Activated CD8-positive, alpha-beta T cell treated with anti-CD3 and anti-CD28 coated beads for 36 hours (primary cell): ENCODE results near the gene METTL24. TPM values are rescaled to one million over a fixed set of nuclear protein-coding genes. Genes with fewer than 3 reads are reported as not detected.

Experiments used
- ATAC-seq: fragments of 200-7000 bp; cut with Tn5 transposase; one replicate; pipeline ENCODE4 v1.10.0; 2021; ENCODE audit warnings: mild to moderate bottlenecking, moderate library complexity
- CTCF ChIA-PET: fragments of 350-600 bp; sonication (Branson Sonifier 250); formaldehyde crosslinking; loops from one replicate; lab custom pipeline; 2021; ENCODE audit warnings: antibody characterized with exemption; lab: Charles Lee
- POLR2A ChIA-PET: fragments of 350-600 bp; sonication (Branson Sonifier 250); formaldehyde crosslinking; loops from one replicate; lab custom pipeline; 2021; ENCODE audit warnings: antibody characterized with exemption; lab: Charles Lee
- DNase-seq: peaks from one replicate; pipeline ENCODE4 v3.0.0-alpha.2; 2020
- H3K27ac Mint-ChIP-seq: one replicate; pipeline ENCODE4 v1.8.0; 2021; ENCODE audit warnings: mild to moderate bottlenecking, mixed read lengths
- H3K27me3 Mint-ChIP-seq: one replicate; pipeline ENCODE4 v1.8.0; 2021; ENCODE audit warnings: mixed read lengths
- H3K36me3 Mint-ChIP-seq: one replicate; pipeline ENCODE4 v1.8.0; 2021; ENCODE audit warnings: low read depth, mixed read lengths
- H3K4me1 Mint-ChIP-seq: one replicate; pipeline ENCODE4 v1.8.0; 2021; ENCODE audit warnings: low read depth, mixed read lengths
- H3K4me3 Mint-ChIP-seq: one replicate; pipeline ENCODE4 v1.8.0; 2021; ENCODE audit warnings: mild to moderate bottlenecking, moderate library complexity, mixed read lengths
- H3K9me3 Mint-ChIP-seq: one replicate; pipeline ENCODE4 v1.8.0; 2021; ENCODE audit warnings: mixed read lengths
- CTCF ChIP-seq: fragments of 200-600 bp; IDR thresholded peaks from one replicate; pipeline ENCODE4 v1.8.0; 2022; ENCODE audit warnings: antibody characterized with exemption, mild to moderate bottlenecking
- intact Hi-C: fragments of 100-400 bp; cut with micrococcal nuclease; formaldehyde crosslinking; loops from one replicate; pipeline ENCODE4 v1.10.0; 2022
- total RNA-seq, 2 experiments: library from RNA; stranded (reverse); gene quantifications; one replicate each; pipeline ENCODE4 v1.2.3, GENCODE V29; 2021

The METTL24 gene
- total RNA-seq, 2 experiments from 2014 or later, result not detected

DNA sequence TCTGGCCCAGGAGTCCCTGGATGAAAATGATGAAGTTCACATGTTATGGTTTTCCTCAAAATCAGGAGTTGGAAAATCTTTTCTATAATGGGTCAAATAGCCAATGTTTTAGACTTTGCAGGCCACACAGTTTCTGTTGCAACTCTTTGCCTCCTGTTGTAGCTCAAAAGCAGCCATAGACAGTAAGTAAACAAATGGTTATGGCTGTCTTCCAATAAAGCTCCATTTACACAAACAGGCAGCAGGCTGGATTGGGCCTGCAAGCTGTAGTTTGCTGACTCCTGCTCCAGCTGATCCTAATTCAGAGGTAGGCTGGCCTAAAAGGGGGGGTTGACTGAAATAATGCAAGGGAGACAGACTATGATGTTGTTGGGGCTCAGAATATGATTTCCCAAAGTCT is 33.0 kb downstream of the METTL24 start:
- no peak overlapping the region for H3K4me3 Mint-ChIP-seq
- TF ChIP-seq CTCF, result no peak

DNA sequence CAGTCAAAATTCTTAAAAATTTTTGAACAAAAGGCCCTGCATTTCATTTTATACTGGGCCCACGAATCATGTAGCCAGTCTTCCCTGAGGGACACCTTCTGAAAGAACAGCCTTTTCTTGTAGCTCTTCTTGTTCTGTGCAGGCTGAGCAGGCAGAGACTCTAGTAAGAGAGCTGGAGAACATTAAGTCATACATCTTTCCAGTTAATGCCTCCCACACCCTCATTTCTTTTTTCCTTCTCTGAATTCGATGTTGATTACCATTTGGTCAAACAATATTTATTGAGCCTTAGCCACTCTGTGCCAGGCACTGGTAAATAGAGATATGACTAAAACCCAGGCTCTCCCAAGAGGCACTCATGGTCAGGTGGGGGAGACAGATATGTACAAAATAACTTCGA is 33.6 kb downstream of the METTL24 start:
- H3K27me3 Mint-ChIP-seq, result no peaks in the 10 kb centered on the region
- no peaks in the 10 kb centered on the region for H3K9me3 Mint-ChIP-seq
- ChIA-PET POLR2A (no interaction called here), CTCF (no interaction called here)
- H3K4me3 Mint-ChIP-seq, result no peak overlapping the region
- H3K4me1 Mint-ChIP-seq, result peaks cover 6% of the 10 kb centered on the region
- no peak for ATAC-seq
- no peak for TF ChIP-seq CTCF
- H3K27ac Mint-ChIP-seq, result no peak overlapping the region
- no peaks in the 10 kb centered on the region for H3K36me3 Mint-ChIP-seq
- intact Hi-C loops, result no loop called here
- no peak for DNase-seq

More for the DNA sequence above, 33.0 kb downstream of the METTL24 start:
- no peaks in the 10 kb centered on the region for H3K27me3 Mint-ChIP-seq
- ChIA-PET POLR2A (no interaction called here), CTCF (no interaction called here)
- intact Hi-C loops, result no loop called here
- peaks cover 6% of the 10 kb centered on the region for H3K4me1 Mint-ChIP-seq
- no peaks in the 10 kb centered on the region for H3K9me3 Mint-ChIP-seq
- H3K27ac Mint-ChIP-seq, result no peak overlapping the region
- H3K36me3 Mint-ChIP-seq, result no peaks in the 10 kb centered on the region
- ATAC-seq, result no peak
- no peak for DNase-seq

DNA sequence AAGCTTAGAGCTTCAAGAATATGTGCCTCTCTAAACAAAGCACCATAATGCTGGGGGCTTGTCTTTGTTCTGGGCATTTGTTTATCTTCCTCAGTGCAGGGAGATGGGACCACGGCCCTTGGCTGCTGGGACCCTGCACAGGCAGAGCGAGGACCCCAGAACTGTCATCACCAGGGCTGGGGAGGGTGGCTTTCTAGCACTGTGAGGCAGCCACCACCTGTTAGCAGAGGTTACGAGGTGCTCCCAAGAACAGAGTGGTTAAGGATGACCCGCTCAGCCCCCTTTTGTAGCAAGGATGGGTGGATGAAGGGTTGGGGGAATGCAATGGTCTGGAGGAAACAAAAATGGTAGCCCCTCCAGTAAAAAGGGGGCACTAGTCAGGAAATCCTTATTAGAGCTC is 34.9 kb downstream of the METTL24 start:
- Mint-ChIP-seq H3K9me3 (no peaks in the 10 kb centered on the region), H3K36me3 (no peaks in the 10 kb centered on the region), H3K4me1 (peaks cover 6% of the 10 kb centered on the region), H3K27ac (no peak overlapping the region), H3K4me3 (no peak overlapping the region), H3K27me3 (no peaks in the 10 kb centered on the region)
- ChIA-PET CTCF (no interaction called here), POLR2A (no interaction called here)
- ATAC-seq, result no peak
- no peak for TF ChIP-seq CTCF
- no peak for DNase-seq
- intact Hi-C loops, result no loop called here

DNA sequence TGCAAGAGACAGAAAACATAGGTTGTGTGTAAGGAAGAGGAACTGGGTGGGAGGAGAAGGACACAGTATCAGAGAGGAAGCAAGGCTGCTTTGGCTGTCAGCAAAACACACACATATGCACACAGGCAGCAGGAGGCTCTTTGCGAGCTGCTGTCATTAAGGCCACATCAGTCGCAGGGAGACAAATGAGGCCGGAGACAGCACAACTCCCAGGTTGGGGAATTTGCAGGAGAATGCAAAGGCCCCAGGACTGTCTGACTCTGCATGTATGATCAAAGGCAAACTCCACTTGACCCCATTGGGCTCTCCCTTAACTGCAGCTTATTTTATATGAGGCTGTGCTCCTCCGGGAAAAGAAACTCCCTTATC is 35.3 kb downstream of the METTL24 start:
- ChIA-PET POLR2A (no interaction called here), CTCF (no interaction called here)
- H3K9me3 Mint-ChIP-seq, result no peaks in the 10 kb centered on the region
- ATAC-seq (no peak), DNase-seq (no peak)
- no peaks in the 10 kb centered on the region for H3K27me3 Mint-ChIP-seq
- intact Hi-C loops, result no loop called here
- H3K36me3 Mint-ChIP-seq, result no peaks in the 10 kb centered on the region
- no peak for TF ChIP-seq CTCF
- H3K27ac Mint-ChIP-seq, result no peak overlapping the region
- H3K4me1 Mint-ChIP-seq, result peaks cover 6% of the 10 kb centered on the region
- no peak overlapping the region for H3K4me3 Mint-ChIP-seq

- H3K27ac Mint-ChIP-seq, result no peak overlapping the region
- no peaks in the 10 kb centered on the region for H3K9me3 Mint-ChIP-seq
- intact Hi-C loops, result no loop called here
- no peak for TF ChIP-seq CTCF
- no peaks in the 10 kb centered on the region for H3K27me3 Mint-ChIP-seq
- no peaks in the 10 kb centered on the region for H3K36me3 Mint-ChIP-seq
- ATAC-seq, result no peak
- no peak overlapping the region for H3K4me3 Mint-ChIP-seq
- CTCF ChIA-PET, result no interaction called here
- DNase-seq, result no peak
- H3K4me1 Mint-ChIP-seq, result peaks cover 6% of the 10 kb centered on the region
- POLR2A ChIA-PET, result no interaction called here
These were observed 35.8 kb downstream of the METTL24 start for GRCh38 chr6:110322151-110322873.
